Measurements from ENCODE around the gene DENND6B. TPM values are rescaled to one million over a fixed set of nuclear protein-coding genes. Genes with fewer than 3 reads are reported as not detected.

DENND6B gene
- total RNA-seq, 3 donors from 2014 or later (not counting 1 experiment from before 2014, with no cell fraction given): 3.1 to 5.0 (median 4.5) TPM

- Mint-ChIP-seq H3K27me3 (ENCODE audit: low read depth in 2 of 2) (no peaks in the 10 kb centered on the region), H3K4me3 (no peak overlapping the region), H3K27ac (no peak overlapping the region), H3K9me3 (no peaks in the 10 kb centered on the region), H3K36me3 (no peaks in the 10 kb centered on the region), H3K4me1 (peaks cover 13 to 18% of the 10 kb centered on the region in 2 donors)
- Histone ChIP-seq H3K9me3 (ENCODE audit: control insufficient read depth, insufficient read depth, low read length) (no peaks in the 10 kb centered on the region), H3K36me3 (ENCODE audit: control insufficient read depth, insufficient read depth, low read length) (no peaks in the 10 kb centered on the region), H3K27ac (ENCODE audit: low read length) (no peak overlapping the region), H3K4me1 (ENCODE audit: control insufficient read depth, insufficient read depth, low read length) (peaks cover 28% of the 10 kb centered on the region), H3K4me3 (ENCODE audit: low read length) (no peak overlapping the region), H3K27me3 (ENCODE audit: control insufficient read depth, insufficient read depth, low read length) (no peaks in the 10 kb centered on the region)
- WGBS (ENCODE audit: insufficient coverage): 91% methylated on average over 7 of the region's 7 CpGs
- TF ChIP-seq CTCF (IDR thresholded peaks at IDR 0.05): no peak
- no peak for ATAC-seq
- no peak for DNase-seq
- intact Hi-C loops (cut with micrococcal nuclease): no loop called here
Measured at GRCh38 chr22:50317674-50318073, 9.1 kb downstream of the DENND6B start.

GRCh38 chr22:50317178-50317577 lies 9.6 kb downstream of the DENND6B start:
- intact Hi-C loops (cut with micrococcal nuclease): no loop called here
- Mint-ChIP-seq H3K27me3 (ENCODE audit: low read depth in 2 of 2) (no peaks in the 10 kb centered on the region), H3K9me3 (no peaks in the 10 kb centered on the region), H3K4me3 (no peak overlapping the region), H3K36me3 (no peaks in the 10 kb centered on the region), H3K27ac (no peak overlapping the region), H3K4me1 (peaks cover 13 to 18% of the 10 kb centered on the region in 2 donors)
- ATAC-seq: no peak
- TF ChIP-seq CTCF (IDR thresholded peaks at IDR 0.05): no peak
- no peaks in the 10 kb centered on the region for H3K27me3 ChIP-seq (ENCODE audit: control insufficient read depth, insufficient read depth, low read length)
- 95% methylated on average over 9 of the region's 9 CpGs for WGBS (ENCODE audit: insufficient coverage)
- no peak for DNase-seq
- no peak overlapping the region for H3K27ac ChIP-seq (ENCODE audit: low read length)
- H3K4me3 ChIP-seq (ENCODE audit: low read length): no peak overlapping the region
- H3K4me1 ChIP-seq (ENCODE audit: control insufficient read depth, insufficient read depth, low read length): peaks cover 28% of the 10 kb centered on the region
- H3K9me3 ChIP-seq (ENCODE audit: control insufficient read depth, insufficient read depth, low read length): no peaks in the 10 kb centered on the region
- H3K36me3 ChIP-seq (ENCODE audit: control insufficient read depth, insufficient read depth, low read length): no peaks in the 10 kb centered on the region

GRCh38 chr22:50316114-50317065 lies 10.4 kb downstream of the DENND6B start:
- no peaks in the 10 kb centered on the region for H3K27me3 ChIP-seq (ENCODE audit: control insufficient read depth, insufficient read depth, low read length)
- 93% methylated on average over 28 of the region's 45 CpGs for WGBS (ENCODE audit: insufficient coverage)
- no peak for DNase-seq

More at GRCh38 chr22:50316114-50317065, 10.4 kb downstream of the DENND6B start:
- intact Hi-C loops (cut with micrococcal nuclease): no loop called here
- Mint-ChIP-seq H3K36me3 (no peaks in the 10 kb centered on the region), H3K27ac (no peak overlapping the region), H3K27me3 (ENCODE audit: low read depth in 2 of 2) (no peaks in the 10 kb centered on the region), H3K9me3 (no peaks in the 10 kb centered on the region), H3K4me3 (no peak overlapping the region), H3K4me1 (peaks cover 13 to 18% of the 10 kb centered on the region in 2 donors)
- no peak for ATAC-seq
- Histone ChIP-seq H3K36me3 (ENCODE audit: control insufficient read depth, insufficient read depth, low read length) (no peaks in the 10 kb centered on the region), H3K4me3 (ENCODE audit: low read length) (no peak overlapping the region), H3K9me3 (ENCODE audit: control insufficient read depth, insufficient read depth, low read length) (no peaks in the 10 kb centered on the region), H3K27ac (ENCODE audit: low read length) (no peak overlapping the region), H3K4me1 (ENCODE audit: control insufficient read depth, insufficient read depth, low read length) (peaks cover 28% of the 10 kb centered on the region)
- TF ChIP-seq CTCF (IDR thresholded peaks at IDR 0.05): no peak

Data from natural killer cell (primary cell).